ENCODE measurements around the gene CDC5L. TPM values are rescaled to one million over a fixed set of nuclear protein-coding genes. Genes with fewer than 3 reads are reported as not detected.

The CDC5L gene
- polyA plus RNA-seq, 3 donors, result 4.9 to 10.2 (median 7.4) TPM

DNA sequence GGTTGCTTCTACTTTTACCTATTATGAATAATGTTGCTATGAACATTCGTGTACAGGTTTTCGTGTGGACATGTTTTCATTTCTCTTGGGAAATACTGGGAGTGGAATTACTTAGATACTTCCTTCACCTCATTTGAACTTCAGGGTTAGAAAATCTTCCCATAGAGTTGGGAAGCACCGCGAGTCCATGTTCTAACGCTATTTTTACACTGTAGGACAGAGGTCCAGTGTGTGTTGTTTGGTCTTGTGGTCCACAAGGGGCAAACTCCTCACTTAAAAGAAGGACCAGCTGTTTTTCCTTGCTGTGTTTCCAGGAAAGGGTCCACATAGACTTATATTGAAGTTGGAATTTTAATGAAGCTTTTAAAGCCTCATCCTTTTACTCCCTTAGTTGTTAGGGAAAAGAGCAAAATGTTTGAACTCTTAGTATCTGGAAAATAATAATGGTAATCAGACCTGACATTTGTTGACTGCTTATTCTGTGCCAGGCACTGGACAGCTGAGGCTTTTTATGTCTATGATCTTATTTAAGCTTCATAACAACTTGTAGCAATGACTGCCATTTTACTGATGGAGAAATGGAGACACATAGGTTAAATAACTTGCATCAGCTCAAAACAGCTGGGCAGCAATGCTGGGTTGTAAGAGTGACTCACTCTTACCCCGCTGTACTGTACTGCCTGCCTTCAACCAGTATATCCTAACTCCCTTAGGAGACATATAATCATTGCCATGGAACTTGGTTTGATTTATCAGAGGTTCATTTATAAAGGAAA lies 52.0 kb downstream of the CDC5L start:
- no peak for DNase-seq
- H4K20me1 ChIP-seq (ENCODE audit: insufficient read depth, low read length), result peaks cover 42% of the 10 kb centered on the region
- no peak overlapping the region for H3K4me3 ChIP-seq (replicated peaks in 1 of 3; ENCODE audit: low read depth in 2 of 3, low read length in 3 of 3)
- H3K9me3 ChIP-seq (replicated peaks in 1 of 2; ENCODE audit: control insufficient read depth in 1 of 2, insufficient read depth in 1 of 2, low read length in 2 of 2), result peaks cover 9 to 23% of the 10 kb centered on the region in 2 donors
- no peaks in the 10 kb centered on the region for H3K4me1 ChIP-seq (ENCODE audit: control insufficient read depth in 1 of 2, insufficient read depth in 2 of 2, low read length in 2 of 2)
- peaks cover 35% of the 10 kb centered on the region for H3K79me2 ChIP-seq (ENCODE audit: insufficient read depth, low read length)
- TF ChIP-seq, protein P1, sequence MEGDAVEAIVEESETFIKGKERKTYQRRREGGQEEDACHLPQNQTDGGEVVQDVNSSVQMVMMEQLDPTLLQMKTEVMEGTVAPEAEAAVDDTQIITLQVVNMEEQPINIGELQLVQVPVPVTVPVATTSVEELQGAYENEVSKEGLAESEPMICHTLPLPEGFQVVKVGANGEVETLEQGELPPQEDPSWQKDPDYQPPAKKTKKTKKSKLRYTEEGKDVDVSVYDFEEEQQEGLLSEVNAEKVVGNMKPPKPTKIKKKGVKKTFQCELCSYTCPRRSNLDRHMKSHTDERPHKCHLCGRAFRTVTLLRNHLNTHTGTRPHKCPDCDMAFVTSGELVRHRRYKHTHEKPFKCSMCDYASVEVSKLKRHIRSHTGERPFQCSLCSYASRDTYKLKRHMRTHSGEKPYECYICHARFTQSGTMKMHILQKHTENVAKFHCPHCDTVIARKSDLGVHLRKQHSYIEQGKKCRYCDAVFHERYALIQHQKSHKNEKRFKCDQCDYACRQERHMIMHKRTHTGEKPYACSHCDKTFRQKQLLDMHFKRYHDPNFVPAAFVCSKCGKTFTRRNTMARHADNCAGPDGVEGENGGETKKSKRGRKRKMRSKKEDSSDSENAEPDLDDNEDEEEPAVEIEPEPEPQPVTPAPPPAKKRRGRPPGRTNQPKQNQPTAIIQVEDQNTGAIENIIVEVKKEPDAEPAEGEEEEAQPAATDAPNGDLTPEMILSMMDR (IDR thresholded peaks at IDR 0.05), result no peak
- intact Hi-C loops (cut with micrococcal nuclease), result no loop called here
- H3K27ac ChIP-seq (ENCODE audit: low read depth in 1 of 2, low read length in 2 of 2), result no peak overlapping the region
- H3K27me3 ChIP-seq (ENCODE audit: control insufficient read depth in 2 of 2, insufficient read depth in 2 of 2, low read length in 2 of 2), result no peaks in the 10 kb centered on the region
- WGBS (ENCODE audit: insufficient coverage), result 100% methylated on average over 1 of the region's 6 CpGs
- peaks cover 41 to 97% of the 10 kb centered on the region in 2 donors for H3K36me3 ChIP-seq (replicated peaks in 1 of 2; ENCODE audit: control insufficient read depth in 1 of 2, insufficient read depth in 2 of 2, low read length in 2 of 2)
- no peak overlapping the region for H3K9ac ChIP-seq (ENCODE audit: insufficient read depth, low read length, poor library complexity, severe bottlenecking)
- Mint-ChIP-seq H3K4me3 (no peak overlapping the region), H3K9me3 (peaks cover 17 to 28% (median 22%) of the 10 kb centered on the region in 7 donors), H3K27ac (no peak overlapping the region), H3K27me3 (ENCODE audit: low read depth in 3 of 3) (peaks cover 0 to 2% (median 2%) of the 10 kb centered on the region in 3 donors), H3K4me1 (no peaks in the 10 kb centered on the region), H3K36me3 (peaks cover 56 to 87% of the 10 kb centered on the region in 2 donors)
- no peak overlapping the region for H2AFZ ChIP-seq (ENCODE audit: insufficient read depth, low read depth, low read length, poor library complexity, severe bottlenecking)
- no peak overlapping the region for H3K4me2 ChIP-seq (replicated peaks; ENCODE audit: extremely low read depth, low read length, poor library complexity, severe bottlenecking)

DNA sequence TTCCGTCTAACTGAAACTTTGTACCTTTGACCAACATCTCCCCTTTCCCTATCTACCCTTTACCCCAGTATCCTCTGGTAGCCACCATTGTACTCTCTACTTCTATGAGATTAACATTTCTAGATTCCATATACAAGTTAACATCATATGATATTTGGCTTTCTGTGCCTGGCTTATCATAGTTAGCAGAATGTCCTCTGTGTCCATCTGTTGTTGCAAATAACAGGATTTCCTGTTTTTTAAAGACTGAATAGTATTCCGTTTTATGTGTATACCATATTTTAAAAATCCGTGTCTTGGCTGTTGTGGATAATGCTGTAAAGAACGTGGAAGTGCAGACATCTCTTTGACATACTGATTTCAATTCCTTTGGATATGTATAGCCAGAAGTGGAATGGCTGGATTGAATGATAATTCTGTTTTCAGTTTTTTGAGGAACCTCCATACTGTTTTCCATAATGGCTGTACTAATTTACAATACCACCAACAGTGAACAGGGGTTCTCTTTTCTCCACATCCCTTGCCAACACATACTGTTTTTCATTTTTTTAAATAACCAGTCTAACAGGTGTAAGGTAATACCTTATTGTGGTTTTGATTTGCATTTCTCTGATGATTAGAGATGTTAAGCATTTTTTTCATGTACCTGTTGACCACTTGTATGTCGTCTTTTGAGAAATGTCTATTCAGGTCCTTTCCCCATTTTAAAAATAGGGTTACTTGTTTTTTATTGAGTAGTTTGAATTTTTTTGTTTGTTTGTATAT lies 53.8 kb downstream of the CDC5L start:
- Mint-ChIP-seq H3K27ac (no peak overlapping the region), H3K9me3 (peaks cover 17 to 28% (median 22%) of the 10 kb centered on the region in 7 donors), H3K27me3 (ENCODE audit: low read depth in 3 of 3) (peaks cover 0 to 2% (median 0%) of the 10 kb centered on the region in 3 donors), H3K36me3 (peaks cover 60 to 87% of the 10 kb centered on the region in 2 donors), H3K4me1 (no peaks in the 10 kb centered on the region), H3K4me3 (no peak overlapping the region)
- intact Hi-C loops (cut with micrococcal nuclease), result no loop called here
- H3K9me3 ChIP-seq (replicated peaks in 1 of 2; ENCODE audit: control insufficient read depth in 1 of 2, insufficient read depth in 1 of 2, low read length in 2 of 2), result peaks cover 9 to 23% of the 10 kb centered on the region in 2 donors
- peaks cover 55 to 99% of the 10 kb centered on the region in 2 donors for H3K36me3 ChIP-seq (replicated peaks in 1 of 2; ENCODE audit: control insufficient read depth in 1 of 2, insufficient read depth in 2 of 2, low read length in 2 of 2)
- TF ChIP-seq, protein P1 (IDR thresholded peaks at IDR 0.05), result no peak
- no peaks in the 10 kb centered on the region for H3K4me1 ChIP-seq (ENCODE audit: control insufficient read depth in 1 of 2, insufficient read depth in 2 of 2, low read length in 2 of 2)
- H3K27me3 ChIP-seq (ENCODE audit: control insufficient read depth in 2 of 2, insufficient read depth in 2 of 2, low read length in 2 of 2), result no peaks in the 10 kb centered on the region
- no peak overlapping the region for H2AFZ ChIP-seq (ENCODE audit: insufficient read depth, low read depth, low read length, poor library complexity, severe bottlenecking)
- H3K27ac ChIP-seq (ENCODE audit: low read depth in 1 of 2, low read length in 2 of 2), result no peak overlapping the region
- H3K9ac ChIP-seq (ENCODE audit: insufficient read depth, low read length, poor library complexity, severe bottlenecking), result no peak overlapping the region
- no peak overlapping the region for H3K4me3 ChIP-seq (replicated peaks in 1 of 3; ENCODE audit: low read depth in 2 of 3, low read length in 3 of 3)
- H3K79me2 ChIP-seq (ENCODE audit: insufficient read depth, low read length), result peaks cover 29% of the 10 kb centered on the region
- H3K4me2 ChIP-seq (replicated peaks; ENCODE audit: extremely low read depth, low read length, poor library complexity, severe bottlenecking), result no peak overlapping the region
- no peak for DNase-seq
- 100% methylated on average over 1 of the region's 5 CpGs for WGBS (ENCODE audit: insufficient coverage)
- H4K20me1 ChIP-seq (ENCODE audit: insufficient read depth, low read length), result peaks cover 32% of the 10 kb centered on the region
